Fibroblast of skin of back (primary cell): ENCODE data around the gene IREB2.
"Not testable (repeated sequence)": the region's sequence is repeated elsewhere in the genome, so short reads cannot be mapped to it uniquely, and the experiment has no call there.

Experiments used
- DNase-seq: peaks from one replicate; pipeline ENCODE4 v3.0.0-alpha.2; 2013

Gene IREB2

DNA sequence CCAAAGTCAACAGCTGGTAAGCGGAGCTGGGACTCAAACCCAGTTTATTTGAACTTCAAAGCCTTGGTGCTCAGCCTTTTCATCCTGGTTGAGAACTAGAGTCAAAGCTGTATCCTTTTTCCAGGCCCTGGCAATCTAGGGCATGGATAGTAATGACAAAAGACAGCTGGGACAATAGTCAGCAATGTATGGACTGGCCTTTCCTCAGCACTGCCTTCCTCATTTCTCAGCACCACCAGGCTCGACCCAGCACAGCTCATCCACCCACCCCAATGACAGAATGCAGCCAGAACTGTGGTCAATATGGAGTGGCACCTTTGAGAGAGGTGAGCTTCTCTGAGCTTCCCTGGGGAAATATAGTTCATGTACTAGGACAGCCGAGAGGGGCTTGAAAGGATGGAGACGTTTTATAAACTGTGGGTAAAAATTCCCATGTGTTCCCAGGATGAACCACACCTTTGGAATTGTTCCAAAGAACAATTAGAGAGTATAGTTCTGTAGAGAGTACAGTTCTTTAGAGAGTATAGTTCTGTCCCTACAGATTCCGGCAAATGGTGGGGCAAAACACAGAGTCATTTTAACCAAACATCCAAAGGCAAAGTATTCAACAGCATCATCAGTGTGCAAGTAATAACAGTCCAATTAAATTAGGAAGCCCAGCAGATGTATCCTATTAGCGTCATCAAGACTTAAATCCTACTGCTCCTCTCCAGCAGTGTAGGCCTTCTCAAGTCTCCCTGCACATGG is 30.2 kb upstream of the IREB2 start:
- DNase-seq = no peak

DNA sequence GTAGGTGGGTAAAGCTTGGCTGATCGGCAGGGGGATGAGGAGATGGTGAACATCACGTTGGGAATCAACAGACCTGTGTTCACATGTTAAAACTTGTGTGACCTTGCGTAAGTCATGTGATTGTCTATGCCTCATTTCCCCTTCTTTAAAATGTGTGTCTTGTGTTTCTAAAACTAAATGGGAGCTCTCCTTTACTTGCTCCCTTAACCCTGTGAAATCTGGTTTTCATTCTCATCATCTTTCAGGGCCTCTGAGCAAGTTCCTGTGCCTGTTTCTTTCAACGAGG is 29.7 kb upstream of the IREB2 start:
- DNase-seq = no peak

DNA sequence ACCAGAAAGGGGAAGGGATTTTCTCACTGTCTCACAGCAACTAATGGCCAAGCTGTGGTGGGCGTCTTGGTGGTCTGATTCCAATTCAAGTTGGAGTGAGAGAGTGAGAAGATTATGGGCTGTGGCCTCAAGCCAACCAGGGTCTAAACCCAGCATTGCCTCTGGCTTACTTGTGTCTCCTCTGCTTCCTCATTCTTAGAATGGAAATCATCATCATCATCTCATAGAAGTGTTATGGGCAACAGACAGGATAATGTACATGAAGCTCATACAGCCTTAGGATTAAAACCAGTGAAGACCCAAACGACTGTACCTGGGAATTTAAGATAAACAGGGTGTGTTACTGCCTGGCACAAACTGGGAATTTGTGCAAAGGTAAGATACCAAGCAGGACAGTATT is 29.1 kb upstream of the IREB2 start:
- DNase-seq = no peak

DNA sequence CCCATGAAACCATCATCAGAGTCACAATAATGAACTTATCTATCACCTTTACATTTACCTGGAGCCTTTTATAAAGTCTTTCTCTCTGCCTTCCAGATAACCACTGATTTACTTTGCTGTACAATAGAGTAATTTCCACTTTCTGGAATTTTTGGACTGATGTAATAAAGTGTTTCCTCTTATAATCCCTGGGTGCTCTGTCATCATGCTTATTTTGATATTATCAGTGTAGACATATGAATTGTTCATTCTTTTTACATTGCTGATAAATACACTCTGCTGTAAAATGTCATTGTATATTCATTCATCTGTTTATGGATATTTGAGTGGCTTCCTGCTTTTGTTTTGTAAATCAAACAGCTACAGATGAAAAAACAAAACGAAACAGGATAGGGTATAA is 27.0 kb upstream of the IREB2 start:
- no peak for DNase-seq

DNA sequence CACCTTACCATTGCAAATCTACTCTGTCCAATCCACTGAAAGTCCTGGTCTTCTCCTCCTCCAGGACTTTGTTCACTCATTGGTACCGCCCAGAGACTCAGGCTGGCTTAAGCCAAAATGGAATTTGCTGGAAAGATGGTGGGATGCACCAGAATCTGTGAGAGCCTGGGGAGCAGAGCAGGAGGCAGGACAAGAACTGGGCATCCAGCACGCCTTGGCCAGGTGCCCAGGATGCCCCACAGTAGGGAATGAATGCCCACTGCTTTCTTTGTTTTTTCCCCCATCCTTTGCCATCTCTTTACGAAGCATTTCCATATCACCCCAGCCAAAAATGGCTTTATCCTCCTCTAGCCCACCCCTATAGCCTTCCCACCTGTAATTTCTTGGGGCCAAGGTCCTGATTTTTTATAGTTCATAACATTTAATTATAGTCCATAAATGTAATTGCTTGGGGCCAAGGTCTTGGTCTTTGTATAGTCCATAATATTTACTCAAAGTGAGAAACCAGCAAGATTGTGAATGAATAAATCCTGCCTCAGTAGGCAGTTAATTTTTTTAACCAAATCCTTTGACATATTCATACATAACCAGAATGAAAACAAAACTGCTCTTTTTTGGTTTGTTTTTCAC is 23.3 kb upstream of the IREB2 start:
- DNase-seq = no peak

DNA sequence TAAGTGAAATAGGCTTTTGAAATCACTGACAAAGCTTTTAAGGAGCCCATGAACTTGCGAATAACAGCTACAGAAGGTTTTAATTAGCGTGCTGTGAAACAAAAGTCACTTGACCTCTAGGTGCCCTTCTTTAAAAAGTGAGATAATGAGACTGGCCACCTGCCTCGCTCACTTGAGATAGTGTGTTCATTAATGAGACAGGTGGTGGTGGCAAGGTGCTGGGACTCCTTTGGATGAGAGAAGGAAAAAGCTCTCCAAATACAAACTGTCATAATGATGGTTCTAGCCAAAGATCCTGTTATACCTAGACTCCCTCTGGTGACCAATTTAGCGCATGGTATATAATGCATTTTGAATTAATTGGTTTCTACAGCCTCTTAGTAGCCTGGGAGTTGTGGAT is 22.7 kb upstream of the IREB2 start:
- DNase-seq = peak; percentile 29

DNA sequence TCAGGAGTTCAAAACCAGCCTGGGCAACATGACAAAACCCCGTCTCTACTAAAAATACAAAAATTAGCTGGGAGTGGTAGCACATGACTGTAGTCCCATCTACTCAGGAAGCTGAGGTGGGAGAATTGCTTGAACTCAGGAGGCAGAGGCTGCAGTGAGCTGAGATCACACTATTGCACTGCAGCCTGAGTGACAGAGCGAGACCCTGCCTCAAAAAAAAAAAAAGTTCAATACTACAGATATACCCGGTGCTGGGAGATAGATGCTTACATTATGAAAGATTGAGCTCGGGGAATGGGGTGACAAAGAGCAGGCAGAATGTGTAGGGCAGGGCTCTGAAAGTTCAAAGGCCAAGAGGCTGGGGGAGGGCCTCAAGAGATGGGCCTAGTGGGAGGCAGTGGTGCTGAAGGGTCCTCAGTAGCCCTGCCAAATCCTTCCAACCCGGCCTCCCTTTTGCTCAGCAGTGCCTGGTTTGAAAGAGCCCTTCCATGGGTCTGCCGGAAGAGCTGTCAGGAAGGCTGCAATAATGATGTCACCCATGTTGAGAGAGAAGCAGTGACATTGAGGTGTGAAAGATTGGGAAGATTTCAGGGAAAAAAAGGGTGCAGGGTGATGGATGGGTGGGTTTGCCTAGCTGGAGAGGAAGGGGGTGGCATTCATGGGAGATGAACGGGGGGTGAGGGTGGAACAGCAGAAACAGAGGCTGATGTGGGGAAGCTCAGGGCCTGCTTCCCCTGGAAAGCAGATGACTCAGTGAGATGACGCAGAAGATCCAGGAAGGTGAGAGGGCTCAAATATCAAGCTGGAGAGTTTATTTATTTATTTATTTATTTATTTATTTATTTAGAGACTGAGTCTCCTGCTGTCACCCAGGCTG is 20.0 kb upstream of the IREB2 start:
- DNase-seq = no peak

DNA sequence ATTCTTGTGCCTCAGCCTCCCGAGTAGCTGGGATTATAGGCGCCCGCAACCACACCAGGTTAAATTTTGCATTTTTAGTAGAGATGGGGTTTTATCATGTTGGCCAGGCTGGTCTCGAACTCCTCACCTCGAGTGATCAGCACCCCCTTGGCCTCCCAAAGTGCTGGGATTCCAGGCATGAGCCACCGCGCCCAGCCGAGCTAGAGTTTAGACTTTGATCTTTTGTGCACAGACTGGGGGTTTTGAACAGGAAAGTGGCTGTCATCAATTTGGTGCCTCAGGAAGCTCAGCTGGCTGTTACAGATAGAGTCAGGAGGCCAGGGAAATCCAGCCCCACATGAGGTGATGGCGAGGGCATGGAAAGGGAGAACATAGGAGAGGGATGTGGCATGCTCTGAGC is 19.3 kb upstream of the IREB2 start:
- no peak for DNase-seq

DNA sequence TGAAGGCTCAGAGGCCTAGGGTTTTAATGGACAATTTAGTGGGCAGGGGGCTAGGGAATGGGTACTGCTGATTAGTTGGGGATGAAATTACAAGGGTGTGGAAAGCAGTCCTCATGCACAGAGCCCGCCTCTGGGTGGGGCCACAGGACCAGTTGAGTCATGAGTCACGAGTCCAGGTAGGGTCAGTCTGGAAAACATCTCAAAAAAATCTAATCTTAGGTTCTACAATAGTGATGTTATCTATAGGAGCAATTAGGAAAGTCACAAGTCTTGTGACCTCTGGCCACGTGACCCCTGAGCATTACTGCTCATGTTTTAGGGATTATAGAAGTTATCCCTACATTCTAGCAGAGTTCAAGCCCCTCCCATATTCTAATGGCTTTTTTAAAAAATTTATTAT is 18.6 kb upstream of the IREB2 start:
- no peak for DNase-seq

DNA sequence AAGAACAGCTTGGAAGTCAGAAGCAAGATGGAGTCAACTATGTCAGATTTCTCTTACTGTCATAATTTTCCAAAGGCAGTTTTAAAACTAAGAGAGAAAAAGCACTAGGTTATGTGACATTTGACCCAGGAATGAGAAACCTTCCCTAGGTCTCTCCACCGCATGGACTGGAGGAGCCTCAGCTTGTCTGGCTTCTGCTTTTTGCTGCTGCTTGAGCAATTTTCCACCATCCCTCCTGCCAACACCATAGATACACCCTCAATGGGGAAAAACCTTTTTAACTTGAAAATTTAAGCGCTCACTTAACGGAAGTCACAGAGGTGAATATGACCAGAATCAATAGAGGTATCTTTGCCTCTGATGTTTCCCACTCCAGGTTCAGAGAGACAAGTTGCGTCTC is 17.8 kb upstream of the IREB2 start:
- no peak for DNase-seq

DNA sequence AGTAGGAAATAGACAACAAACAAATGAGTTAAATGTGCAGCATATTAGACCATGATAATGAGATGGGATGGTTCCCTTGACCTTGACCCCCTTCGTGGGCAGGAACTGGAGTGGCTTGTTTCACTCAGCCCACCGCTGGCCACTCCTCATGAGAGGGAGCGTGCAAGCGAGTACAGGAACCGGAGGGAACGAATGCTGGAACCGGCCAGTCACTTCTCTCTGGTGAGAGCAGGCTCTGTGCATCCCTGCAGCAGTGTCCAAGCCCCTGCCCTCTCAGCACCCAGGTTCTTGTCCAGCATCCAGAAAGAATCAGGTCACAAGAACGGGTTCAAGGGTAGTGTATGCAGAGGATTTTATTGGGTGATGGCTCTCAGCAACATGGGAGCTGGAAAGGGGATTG is 17.2 kb upstream of the IREB2 start:
- DNase-seq = no peak

DNA sequence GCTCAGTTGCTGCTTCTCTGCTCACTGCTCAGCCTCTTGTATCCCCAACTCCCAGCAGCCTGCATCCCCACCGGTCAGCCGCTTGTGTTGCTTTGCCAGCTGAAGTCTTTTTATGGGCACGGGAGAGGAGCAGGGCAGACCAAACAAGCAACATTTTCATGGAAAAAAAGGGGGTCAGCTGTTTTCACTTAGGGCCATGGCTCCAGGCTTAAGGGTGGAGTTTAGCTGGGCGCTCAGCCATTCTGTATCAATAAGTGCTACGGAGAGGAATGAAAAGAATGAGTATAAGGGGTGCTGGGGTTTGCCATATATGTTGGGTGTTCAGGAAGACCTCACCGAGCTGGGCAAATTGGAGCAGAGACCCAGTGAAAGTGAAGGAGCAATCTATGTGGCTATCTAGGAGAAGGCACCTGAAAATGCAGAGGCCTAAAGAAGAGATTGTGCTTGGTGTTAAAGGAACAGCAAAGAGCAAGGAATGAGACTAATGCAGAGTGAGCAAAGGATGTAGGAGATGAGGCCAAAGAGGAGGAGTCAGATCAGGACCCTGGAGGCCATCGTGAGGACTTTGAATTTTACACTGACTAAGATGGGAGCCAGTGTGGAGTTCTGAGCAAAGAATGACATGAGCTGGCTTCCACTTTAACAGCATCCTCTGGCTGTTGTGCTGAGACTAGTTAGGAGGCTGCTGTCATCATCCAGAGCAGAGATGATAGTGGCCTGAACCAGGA is 16.6 kb upstream of the IREB2 start:
- DNase-seq = peak; percentile 6

DNA sequence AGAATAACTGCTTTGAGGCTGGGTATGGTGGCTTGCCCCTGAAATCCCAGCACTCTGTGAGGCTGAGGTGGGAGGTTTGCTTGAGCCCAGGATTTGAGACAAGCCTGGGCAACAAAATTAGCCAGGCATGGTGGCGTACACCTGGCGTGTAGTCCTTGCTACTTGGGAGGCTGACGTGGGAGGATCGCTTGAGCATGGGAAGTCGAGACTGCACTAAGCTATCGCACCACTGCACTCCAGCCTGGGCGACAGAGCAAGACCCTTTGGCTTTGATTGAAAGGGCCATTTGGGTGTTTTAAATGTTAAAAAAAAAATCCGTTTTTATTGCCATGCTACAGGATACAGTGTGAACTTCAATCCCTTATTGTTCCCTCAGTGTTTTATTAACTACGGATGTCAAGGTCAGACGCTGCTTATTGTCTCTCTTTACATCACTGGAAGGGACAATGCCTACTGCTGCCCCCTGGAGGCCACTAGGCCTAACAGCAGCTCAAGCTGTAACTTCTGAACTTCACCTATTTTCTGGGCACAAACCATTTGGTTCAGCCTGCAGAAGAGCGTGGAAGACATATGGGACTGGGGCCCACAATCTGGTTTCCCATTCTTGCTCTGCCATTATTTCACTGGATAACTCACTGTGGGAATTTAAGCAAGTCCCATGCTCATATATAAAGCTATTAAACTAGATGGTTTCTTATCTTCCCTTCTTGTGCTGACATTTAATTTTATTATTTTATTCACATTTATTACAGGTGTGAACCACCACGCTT is 15.3 kb upstream of the IREB2 start:
- DNase-seq = peak; percentile 59

DNA sequence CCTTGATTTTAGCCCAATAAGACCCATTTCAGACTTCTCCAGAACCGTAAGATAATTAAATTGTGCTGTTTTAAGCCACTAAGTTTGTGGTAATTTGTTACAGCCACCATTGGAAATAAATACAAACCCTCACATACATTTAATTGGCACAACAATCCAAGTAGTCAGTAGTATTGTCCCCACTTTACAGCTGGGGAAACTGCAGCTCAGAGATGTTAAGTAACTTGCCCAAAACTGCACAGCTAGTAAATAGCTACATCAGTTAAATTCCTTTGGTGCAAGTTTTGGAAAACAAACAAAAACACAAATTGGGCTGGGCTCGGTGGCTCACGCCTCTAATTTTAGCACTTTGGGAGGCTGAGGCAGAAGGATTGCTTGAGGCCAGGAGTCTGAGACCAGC is 13.3 kb upstream of the IREB2 start:
- no peak for DNase-seq

DNA sequence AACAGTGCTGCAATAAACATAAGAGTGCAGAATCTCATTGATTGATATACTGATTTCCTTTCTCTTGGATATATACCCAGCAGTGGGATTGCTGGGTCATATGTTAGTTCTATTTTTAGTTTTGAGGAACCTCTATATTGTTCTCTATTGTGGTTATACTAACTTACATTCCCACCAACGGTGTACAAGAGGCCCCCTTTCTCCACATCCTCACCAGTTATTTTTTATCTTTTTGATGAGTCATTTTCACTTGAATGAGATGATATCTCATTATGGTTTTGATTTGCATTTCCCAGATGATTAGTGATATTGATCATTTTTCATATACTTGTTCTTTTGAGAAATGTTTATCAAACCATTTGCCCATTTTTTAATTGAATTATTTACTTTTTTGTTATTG is 12.4 kb upstream of the IREB2 start:
- DNase-seq = no peak

DNA sequence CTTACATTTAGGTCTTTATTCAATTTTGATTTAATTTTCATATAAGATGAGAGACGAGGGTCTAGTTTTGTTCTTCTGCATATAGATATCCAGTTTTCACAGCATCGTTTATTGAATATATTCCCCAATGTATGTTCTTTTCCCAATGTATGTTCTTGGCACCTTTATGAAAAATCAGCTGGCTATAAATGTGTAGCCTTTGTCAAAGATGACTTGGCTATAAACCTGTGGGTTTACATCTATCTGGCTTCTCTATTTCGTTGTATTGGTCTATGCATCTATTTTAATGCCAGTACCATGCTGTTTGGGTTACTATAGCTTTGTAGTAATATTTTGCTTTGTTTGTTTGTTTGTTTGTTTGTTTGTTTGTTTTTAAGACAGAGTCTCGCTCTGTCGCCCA is 11.7 kb upstream of the IREB2 start:
- DNase-seq = no peak

DNA sequence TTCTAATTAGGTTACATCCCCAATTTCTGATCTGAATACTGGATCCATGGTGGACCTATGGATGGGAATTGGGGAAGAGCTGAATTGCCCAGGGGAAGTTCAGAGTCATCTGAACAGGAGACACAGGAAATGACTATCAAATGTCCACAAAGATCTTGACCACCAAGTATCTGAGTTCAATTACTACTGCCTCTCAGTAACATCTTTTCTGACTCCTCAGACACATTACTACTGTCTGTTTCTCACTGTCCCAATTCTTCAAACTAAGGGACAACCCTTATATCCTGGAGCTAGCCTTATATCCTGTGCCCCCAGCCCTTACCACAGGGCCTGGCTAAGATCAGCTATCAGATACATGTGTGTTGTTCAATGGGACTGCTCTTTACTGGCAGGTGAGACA is 10.1 kb upstream of the IREB2 start:
- DNase-seq = no peak

DNA sequence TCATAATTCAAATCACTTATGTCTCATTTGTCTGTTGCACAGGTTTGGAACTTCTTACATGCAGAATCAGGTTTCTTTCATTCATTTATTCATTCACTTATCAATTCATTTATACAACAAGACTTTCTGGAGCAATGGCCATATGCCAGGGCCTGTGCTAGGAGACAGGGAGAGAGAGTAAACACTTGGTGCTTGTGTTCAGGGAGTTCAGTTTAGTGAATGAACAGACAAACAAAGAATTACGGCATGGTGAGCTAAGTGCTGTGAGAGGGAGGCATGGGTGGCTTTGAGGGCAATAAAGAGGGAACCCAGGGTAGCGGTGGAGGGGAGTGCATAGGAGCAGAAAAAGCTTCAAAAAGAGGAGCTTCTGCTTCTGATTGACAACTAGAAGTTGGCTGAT is 8.5 kb upstream of the IREB2 start:
- DNase-seq = no peak

DNA sequence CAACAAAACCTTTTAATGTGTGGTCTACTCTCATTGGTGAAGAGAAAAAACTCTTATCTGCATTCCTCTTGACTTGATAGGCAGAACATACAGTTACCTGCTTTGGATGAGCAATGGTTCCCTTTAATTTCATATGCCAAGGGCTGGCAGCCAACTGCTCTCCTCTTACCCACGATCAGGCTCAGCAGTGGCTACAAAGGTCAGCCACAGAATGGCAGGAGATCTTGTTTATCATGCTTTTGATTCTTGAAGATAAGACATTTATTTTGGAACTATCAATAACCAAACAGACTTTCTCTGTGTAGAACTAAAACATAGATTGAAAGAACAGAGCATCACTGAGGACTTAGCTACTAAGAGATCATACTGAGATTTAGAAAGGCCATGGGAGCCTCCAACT is 6.1 kb upstream of the IREB2 start:
- no peak for DNase-seq

DNA sequence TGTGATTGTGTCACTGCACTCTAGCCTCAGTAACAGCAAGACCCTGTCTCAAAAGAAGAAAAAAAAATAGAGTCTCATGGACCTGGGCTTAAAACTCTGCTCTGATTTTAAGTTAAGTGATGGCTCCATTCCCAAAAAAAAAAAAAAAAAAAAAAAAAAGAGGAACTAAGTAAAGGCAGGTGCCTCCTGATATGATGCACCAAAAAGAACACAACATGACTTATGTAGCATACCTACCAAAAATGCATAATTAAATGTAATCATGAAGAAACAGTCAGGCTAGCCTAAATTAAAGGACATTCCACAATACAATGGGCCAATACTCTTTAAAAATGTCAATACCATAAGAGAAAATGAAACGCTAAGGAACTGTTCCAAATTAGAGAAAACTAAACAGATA is 5.4 kb upstream of the IREB2 start:
- no peak for DNase-seq

DNA sequence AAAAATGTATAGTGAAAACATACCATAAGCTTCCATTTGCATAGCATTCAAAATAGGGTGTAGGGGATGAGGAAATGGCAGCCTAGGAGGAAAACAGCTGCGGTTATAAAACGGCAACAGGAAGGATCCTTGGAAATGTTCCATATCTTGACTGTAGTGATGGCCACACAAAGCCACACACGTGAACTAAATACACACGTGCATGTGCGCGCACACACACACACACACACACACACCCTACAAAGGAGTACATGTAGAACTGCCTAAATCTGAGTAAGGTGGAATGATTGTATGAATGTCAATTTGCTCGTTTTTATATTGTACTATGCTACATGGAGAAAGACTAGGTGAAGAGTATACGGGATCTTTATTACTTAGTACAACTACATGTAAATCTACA is 3.9 kb upstream of the IREB2 start:
- DNase-seq = no peak

DNA sequence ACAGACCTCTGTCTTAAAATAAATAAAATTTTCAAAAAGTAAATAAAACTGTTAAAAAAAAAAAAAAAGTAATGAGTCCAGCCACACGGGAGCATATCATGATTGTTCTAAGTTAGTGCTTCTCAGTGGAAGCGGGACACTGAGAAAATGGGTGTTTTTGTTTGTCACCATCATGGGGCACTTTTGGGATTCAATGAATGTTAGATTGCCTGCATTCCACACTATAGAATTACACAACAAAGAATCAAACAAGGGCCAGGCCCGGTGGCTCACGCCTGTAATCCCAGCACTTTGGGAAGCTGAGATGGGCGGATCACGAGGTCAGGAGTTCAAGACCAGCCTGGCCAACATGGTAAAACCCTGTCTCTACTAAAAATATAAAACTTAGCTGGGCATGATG is 3.3 kb upstream of the IREB2 start:
- DNase-seq = not testable (repeated sequence)
